GM21619 (cell line): ENCODE results near the gene DNTT.

Experiments used
- ATAC-seq: cut with Tn5 transposase; IDR thresholded peaks from one replicate; pipeline ENCODE4 v1.9.1; 2021; ENCODE audit not compliant: unreplicated experiment

Gene DNTT

GRCh38 chr10:96304230-96304629 lies at the start of gene DNTT:
Gene DNTT (plus strand): TSS chr10:96304434. CDS start chr10:96304498, 64 bp downstream.
- ATAC-seq = no peak

GRCh38 chr10:96254976-96255375 lies 49.3 kb upstream of the DNTT start:
- no peak for ATAC-seq

- ATAC-seq = no peak
Measured at GRCh38 chr10:96255549-96256333, 48.5 kb upstream of the DNTT start.

GRCh38 chr10:96257944-96258343 lies 46.3 kb upstream of the DNTT start:
- ATAC-seq = no peak

- no peak for ATAC-seq
Measured at GRCh38 chr10:96259150-96259549, 45.1 kb upstream of the DNTT start.

GRCh38 chr10:96260014-96260413 lies 44.2 kb upstream of the DNTT start:
- ATAC-seq = no peak

- ATAC-seq = no peak
Measured at GRCh38 chr10:96261132-96261531, 43.1 kb upstream of the DNTT start.

GRCh38 chr10:96261930-96262329 lies 42.3 kb upstream of the DNTT start:
- no peak for ATAC-seq

- ATAC-seq = no peak
Measured at GRCh38 chr10:96263176-96263575, 41.1 kb upstream of the DNTT start.

- ATAC-seq = no peak
Measured at GRCh38 chr10:96263669-96264068, 40.6 kb upstream of the DNTT start.

GRCh38 chr10:96264938-96265337 lies 39.3 kb upstream of the DNTT start:
- ATAC-seq = no peak

- ATAC-seq = no peak
Measured at GRCh38 chr10:96266118-96266770, 38.0 kb upstream of the DNTT start.

GRCh38 chr10:96267234-96267705 lies 37.0 kb upstream of the DNTT start:
- no peak for ATAC-seq

GRCh38 chr10:96268341-96268909 lies 35.8 kb upstream of the DNTT start:
- no peak for ATAC-seq

- ATAC-seq = no peak
Measured at GRCh38 chr10:96269438-96270300, 34.6 kb upstream of the DNTT start.

- no peak for ATAC-seq
Measured at GRCh38 chr10:96270571-96270970, 33.7 kb upstream of the DNTT start.

- ATAC-seq = peak; percentile 70
Measured at GRCh38 chr10:96271016-96271815, 33.0 kb upstream of the DNTT start, which contains the start of gene BLNK. Gene BLNK (minus strand): TSS chr10:96271569. CDS start chr10:96271398, 171 bp downstream.

- ATAC-seq = no peak
Measured at GRCh38 chr10:96272316-96273280, 31.6 kb upstream of the DNTT start.
